AG04449 (cell line): Measurements from ENCODE around the gene KISS1R.
"Not testable (repeated sequence)": the region's sequence is repeated elsewhere in the genome, so short reads cannot be mapped to it uniquely, and the experiment has no call there.

ENCODE experiments used
- CTCF ChIA-PET: fragments of 350-600 bp; formaldehyde crosslinking; extraction: SDS; loops from one replicate; lab custom pipeline; 2021; ENCODE audit warnings: antibody characterized with exemption; lab: Yijun Ruan, JAX
- POLR2A ChIA-PET: fragments of 400-600, 350-600 bp; formaldehyde crosslinking; extraction: SDS; loops from one replicate; lab custom pipeline; 2020; ENCODE audit warnings: antibody characterized with exemption, inconsistent platforms; lab: Yijun Ruan, JAX
- DNase-seq: peaks from one replicate; pipeline ENCODE4 v3.0.0-alpha.2; 2010; ENCODE audit warnings: low read depth, low spot score
- H3K4me3 ChIP-seq: 2 replicates; pipeline ENCODE4 v1.5.1; 2011; ENCODE audit warnings: low read depth, mild to moderate bottlenecking, control low read depth, low read length
- TF ChIP-seq, protein P1 (sequence below): IDR thresholded peaks from one replicate; pipeline ENCODE4 v1.5.1; 2011; ENCODE audit warnings: mild to moderate bottlenecking, moderate library complexity, low read length, control low read depth, inconsistent platforms; ENCODE audit not compliant: insufficient read depth; ENCODE audit errors: missing control alignments

The KISS1R gene

DNA sequence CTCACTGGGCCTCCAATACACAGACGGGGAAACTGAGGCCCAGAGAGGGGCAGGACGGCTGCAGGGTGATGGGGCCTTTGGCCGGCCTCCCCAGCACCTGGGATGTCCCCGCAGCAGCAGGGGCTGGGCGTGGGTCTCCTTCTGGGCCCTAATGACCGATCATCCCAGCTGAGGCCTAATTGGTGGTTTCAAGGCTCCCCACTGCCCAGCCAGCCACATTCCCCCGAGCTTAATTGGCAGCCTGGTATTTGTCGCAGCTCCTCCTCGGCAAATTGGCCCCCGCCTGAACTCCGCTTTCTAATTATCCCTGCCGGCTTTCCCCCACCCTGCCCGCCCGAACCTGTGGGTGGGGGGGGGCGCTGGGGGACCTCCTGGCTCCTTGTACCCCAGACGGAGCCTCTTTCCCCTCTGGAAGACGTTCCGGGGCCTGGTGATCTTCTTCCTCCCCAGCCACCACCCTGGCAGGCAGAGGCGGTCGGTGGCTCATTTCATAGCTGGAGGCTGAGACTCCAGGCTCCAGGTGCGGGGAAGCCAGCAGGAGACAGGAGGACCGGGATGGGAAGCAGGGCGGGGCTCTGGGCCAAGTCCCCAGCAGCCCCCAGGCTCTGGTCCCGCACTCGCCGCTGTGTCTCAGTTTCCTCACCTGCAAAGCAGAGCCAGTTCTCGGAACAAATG, 39.8 kb downstream of the KISS1R start:
- no peak overlapping the region for H3K4me3 ChIP-seq
- CTCF ChIA-PET = interaction anchor here (0.9 to 2.1 kb wide), 5 partner anchors 14 to 27 kb away, joined by 3 to 9 read pairs (median 4); partner anchors contain the start of gene WDR18
- TF ChIP-seq, protein P1, sequence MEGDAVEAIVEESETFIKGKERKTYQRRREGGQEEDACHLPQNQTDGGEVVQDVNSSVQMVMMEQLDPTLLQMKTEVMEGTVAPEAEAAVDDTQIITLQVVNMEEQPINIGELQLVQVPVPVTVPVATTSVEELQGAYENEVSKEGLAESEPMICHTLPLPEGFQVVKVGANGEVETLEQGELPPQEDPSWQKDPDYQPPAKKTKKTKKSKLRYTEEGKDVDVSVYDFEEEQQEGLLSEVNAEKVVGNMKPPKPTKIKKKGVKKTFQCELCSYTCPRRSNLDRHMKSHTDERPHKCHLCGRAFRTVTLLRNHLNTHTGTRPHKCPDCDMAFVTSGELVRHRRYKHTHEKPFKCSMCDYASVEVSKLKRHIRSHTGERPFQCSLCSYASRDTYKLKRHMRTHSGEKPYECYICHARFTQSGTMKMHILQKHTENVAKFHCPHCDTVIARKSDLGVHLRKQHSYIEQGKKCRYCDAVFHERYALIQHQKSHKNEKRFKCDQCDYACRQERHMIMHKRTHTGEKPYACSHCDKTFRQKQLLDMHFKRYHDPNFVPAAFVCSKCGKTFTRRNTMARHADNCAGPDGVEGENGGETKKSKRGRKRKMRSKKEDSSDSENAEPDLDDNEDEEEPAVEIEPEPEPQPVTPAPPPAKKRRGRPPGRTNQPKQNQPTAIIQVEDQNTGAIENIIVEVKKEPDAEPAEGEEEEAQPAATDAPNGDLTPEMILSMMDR = no peak
- POLR2A ChIA-PET = interaction anchor here (0.9 to 1.6 kb wide), 3 partner anchors 23 to 27 kb away, joined by 3 to 7 read pairs (median 4); partner anchors contain the start of gene WDR18
- DNase-seq = no peak

DNA sequence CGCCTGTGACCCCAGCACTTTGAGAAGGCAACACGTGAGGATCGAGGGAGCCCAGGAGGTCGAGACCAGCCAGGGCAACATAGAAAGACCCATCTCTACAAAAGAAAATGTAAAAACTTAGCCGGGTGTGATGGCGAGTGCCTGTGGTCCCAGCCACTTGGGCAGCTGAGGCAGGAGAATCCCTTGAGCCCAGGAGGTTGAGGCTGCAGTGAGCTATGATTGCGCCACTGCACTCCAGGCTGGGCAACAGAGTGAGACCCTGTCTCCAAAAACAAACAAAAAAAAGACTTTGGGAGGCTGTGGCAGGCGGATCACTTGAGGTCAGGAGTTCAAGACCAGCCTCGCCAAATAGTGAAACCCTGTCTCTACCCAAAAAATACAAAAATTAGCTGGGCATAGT, 40.4 kb downstream of the KISS1R start:
- POLR2A ChIA-PET = interaction anchor here (0.6 to 1.6 kb wide), 2 partner anchors 15 to 24 kb away, joined by 3 to 7 read pairs; no protein-coding TSS in a partner anchor
- not testable (repeated sequence) for H3K4me3 ChIP-seq, DNase-seq
- CTCF ChIA-PET = interaction anchor here (1.0 to 2.1 kb wide), 2 partner anchors 11 to 26 kb away, joined by 3 to 9 read pairs; partner anchors contain the start of gene WDR18

DNA sequence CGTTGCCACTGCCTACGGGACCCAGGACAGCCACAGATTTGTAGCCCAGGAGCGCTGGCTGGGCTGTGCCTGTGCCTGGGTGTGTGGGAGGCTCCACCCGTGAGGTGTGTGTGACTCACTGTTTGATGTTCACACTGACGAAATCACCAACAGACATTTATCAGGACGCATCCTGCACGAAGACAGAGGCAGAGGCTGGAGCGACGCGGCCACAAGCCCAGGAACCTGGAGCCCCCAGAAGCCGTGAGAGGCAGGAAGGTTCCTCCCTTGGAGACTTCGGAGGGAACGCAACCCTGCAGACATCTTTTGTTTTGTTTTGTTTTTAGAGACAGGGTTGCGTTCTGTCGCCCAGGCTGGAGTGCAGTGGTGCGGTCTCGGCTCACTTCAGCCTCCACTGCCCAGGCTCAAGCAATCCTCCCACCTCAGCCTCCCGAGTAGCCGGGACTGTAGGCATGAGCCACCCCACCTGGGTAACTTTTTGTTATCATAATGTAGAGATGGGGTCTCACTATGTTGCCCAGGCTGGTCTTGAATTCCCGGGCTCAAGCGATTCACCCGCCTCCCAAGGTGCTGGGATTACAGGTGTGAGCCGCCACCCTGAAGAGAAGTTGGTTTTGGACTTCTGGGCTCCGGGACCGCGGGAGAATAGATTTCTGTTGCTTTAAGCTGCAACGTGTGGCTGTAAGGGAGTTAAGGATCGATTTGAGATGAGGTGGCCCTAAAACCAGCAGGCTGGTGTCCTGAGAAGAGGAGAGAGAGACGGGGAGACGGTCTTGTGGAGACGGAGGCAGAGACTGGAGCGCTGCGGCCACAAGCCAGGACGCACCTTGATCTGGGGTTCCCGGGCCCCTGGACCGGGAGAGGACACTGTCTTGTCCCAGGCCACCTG, 42.1 kb downstream of the KISS1R start:
- ChIA-PET POLR2A (no interaction called here), CTCF (no interaction called here)
- TF ChIP-seq, protein P1 = no peak
- no peak for DNase-seq
- H3K4me3 ChIP-seq = no peak overlapping the region

DNA sequence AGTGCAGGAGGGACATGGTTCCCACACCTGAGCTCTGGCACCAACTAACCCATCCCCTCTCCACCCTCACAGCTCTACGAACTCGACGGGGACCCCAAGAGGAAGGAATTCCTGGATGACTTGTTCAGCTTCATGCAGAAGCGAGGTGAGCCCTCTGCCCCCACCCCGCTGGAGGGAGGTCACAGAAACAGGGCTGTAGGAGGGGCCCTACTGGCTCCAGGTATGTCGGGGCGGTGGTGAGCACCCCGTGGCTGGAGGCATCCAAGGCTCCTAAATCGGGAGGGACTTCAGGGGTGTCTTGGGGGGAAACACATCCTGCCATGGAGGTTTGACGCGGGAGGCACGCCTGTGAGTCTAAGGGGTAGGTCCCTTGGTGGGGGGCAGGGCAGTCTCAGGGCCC, 42.9 kb downstream of the KISS1R start:
- POLR2A ChIA-PET = no interaction called here

DNA sequence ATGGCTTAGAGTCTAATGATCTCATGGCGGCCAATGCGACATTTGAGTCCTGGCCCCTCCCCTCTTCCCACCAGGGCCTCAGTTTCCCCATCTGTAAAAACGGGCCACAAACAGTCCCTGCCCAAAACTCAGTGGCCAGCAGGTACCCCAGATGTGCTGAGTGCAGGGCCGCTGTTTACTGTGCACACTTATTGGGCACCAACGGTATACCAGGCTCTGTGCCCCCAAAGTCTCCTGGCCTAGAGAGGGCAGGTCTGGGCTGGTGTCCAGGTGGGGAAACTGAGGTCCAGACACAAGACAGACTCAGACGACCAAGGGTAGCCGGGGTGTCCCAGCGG, 43.4 kb downstream of the KISS1R start:
- no peak overlapping the region for H3K4me3 ChIP-seq
- no peak for DNase-seq
- TF ChIP-seq, protein P1 = no peak
- CTCF ChIA-PET = no interaction called here
- POLR2A ChIA-PET = no interaction called here

More for the DNA sequence above, 42.9 kb downstream of the KISS1R start:
- CTCF ChIA-PET = no interaction called here
- H3K4me3 ChIP-seq = no peak overlapping the region
- no peak for DNase-seq
- TF ChIP-seq, protein P1 = no peak

DNA sequence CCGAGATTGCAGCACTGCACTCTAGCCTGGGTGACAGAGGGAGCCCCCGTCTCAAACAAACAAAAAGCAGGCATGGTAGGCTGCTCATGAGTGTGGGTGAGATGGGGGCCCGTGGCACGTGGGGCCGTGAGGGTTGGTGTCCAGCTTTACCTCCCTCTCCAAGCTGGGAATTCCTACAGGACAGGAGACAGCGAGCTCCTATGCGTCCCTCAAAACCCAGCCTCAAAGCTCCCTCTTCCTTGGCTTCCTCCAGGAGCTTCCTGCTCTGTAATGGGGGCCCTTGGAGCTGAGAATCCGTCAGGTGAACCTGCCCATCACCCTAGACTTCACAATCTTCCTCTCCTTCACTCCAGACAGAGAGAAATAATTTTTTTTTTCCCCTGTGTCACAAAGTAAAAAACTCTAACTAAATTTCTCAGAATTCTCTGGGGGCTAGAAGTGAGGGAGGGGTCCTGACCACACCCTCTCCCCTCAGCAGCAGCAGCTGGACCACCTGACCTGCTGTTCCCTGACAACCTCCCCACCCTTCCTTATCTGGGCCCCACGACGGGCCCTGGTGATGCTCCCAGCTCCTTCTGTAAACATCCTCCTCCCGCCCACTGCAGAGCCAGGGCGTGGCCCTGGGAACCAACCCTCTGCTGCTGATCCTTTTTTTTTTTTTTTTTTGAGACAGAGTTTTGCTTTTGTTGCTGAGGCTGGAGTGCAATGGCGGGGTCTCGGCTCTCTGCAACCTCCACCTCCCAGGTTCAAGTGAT, 44.9 kb downstream of the KISS1R start:
- TF ChIP-seq, protein P1 = no peak
- DNase-seq = no peak
- ChIA-PET POLR2A (interaction anchor here (0.7 to 0.8 kb wide), 2 partner anchors 9 to 21 kb away, joined by 3 to 5 read pairs; no protein-coding TSS in a partner anchor), CTCF (interaction anchor here (1.2 to 7.1 kb wide), 3 partner anchors 8 to 21 kb away, joined by 3 to 37 read pairs (median 10); partner anchors contain the start of gene WDR18)
- no peak overlapping the region for H3K4me3 ChIP-seq
